HepG2 (cell line): ENCODE measurements around the gene LYPLA2.

Source experiments
- CTCF ChIP-seq: sonication (generic); formaldehyde crosslinking; IDR thresholded peaks from 2 replicates; pipeline ENCODE4 v1.5.0; 2020; ENCODE audit warnings: mild to moderate bottlenecking, missing genetic modification reagents, moderate library complexity
- MAX ChIP-seq: IDR thresholded peaks from 2 replicates; pipeline ENCODE4 v1.6.1; 2012; ENCODE audit warnings: inconsistent platforms
- NR2F6 ChIP-seq, 2 experiments: IDR thresholded peaks; 2 replicates each; pipeline ENCODE4 v1.6.1; 2016; ENCODE audit warnings: antibody characterized with exemption in 1 of 2, mild to moderate bottlenecking in 1 of 2
- REL ChIP-seq: sonication (generic); formaldehyde crosslinking; conservative IDR thresholded peaks from 2 replicates; pipeline ENCODE4 v1.8.0; 2022; ENCODE audit warnings: mild to moderate bottlenecking, missing genetic modification reagents, moderate library complexity
- RFX5 ChIP-seq: IDR thresholded peaks from 2 replicates; pipeline ENCODE4 v1.6.1; 2011; ENCODE audit warnings: low read depth, low read length, improper control_type of control experiment
- ZNF12 ChIP-seq: sonication (generic); formaldehyde crosslinking; IDR thresholded peaks from 2 replicates; pipeline ENCODE4 v1.5.0; 2020; ENCODE audit warnings: missing genetic modification reagents
- ZNF563 ChIP-seq: sonication (generic); formaldehyde crosslinking; IDR thresholded peaks from 2 replicates; pipeline ENCODE4 v1.8.0; 2022; ENCODE audit warnings: mild to moderate bottlenecking, moderate library complexity, missing genetic modification reagents
- TF ChIP-seq, protein P1 (sequence below): sonication (generic); formaldehyde crosslinking; IDR thresholded peaks from 2 replicates; pipeline ENCODE4 v1.4.0; 2020; ENCODE audit warnings: missing genetic modification reagents; ENCODE audit errors: not compliant biosample characterization

GRCh38 chr1:23774174-23774880 lies 16.6 kb upstream of the LYPLA2 start:
- TF ChIP-seq, protein P1, sequence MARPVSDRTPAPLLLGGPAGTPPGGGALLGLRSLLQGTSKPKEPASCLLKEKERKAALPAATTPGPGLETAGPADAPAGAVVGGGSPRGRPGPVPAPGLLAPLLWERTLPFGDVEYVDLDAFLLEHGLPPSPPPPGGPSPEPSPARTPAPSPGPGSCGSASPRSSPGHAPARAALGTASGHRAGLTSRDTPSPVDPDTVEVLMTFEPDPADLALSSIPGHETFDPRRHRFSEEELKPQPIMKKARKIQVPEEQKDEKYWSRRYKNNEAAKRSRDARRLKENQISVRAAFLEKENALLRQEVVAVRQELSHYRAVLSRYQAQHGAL (CRISPR knock-in tag): no peak
- no peak for TF ChIP-seq NR2F6 (IDR thresholded peaks at IDR 0.05)
- no peak for TF ChIP-seq NR2F6 (CRISPR knock-in tag; IDR thresholded peaks at IDR 0.05)
- TF ChIP-seq ZNF563 (CRISPR knock-in tag): no peak
- TF ChIP-seq ZNF12: no peak
- TF ChIP-seq RFX5: no peak
- TF ChIP-seq MAX: no peak
- TF ChIP-seq REL (CRISPR knock-in tag): no peak
- no peak for TF ChIP-seq CTCF (CRISPR knock-in tag)
